H9 (cell line): ENCODE measurements around the gene TGFBI. TPM values are rescaled to one million over a fixed set of nuclear protein-coding genes. Genes with fewer than 3 reads are reported as not detected.

Source experiments
- DNase-seq: peaks from one replicate; pipeline ENCODE4 v3.0.0-alpha.2; 2017
- H2AFZ ChIP-seq: one replicate; pipeline ENCODE4 v1.6.1; 2013; ENCODE audit warnings: mild to moderate bottlenecking, low read length, control low read depth, moderate library complexity
- H2AK5ac ChIP-seq: 2 replicates; pipeline ENCODE4 v1.6.1; 2013; ENCODE audit warnings: low read length, control low read depth, mixed read lengths; ENCODE audit not compliant: insufficient read length
- H2BK120ac ChIP-seq: one replicate; pipeline ENCODE4 v1.6.1; 2013; ENCODE audit warnings: low read depth, mild to moderate bottlenecking, low read length, control low read depth, inconsistent platforms; ENCODE audit not compliant: poor library complexity, severe bottlenecking
- H2BK12ac ChIP-seq: 2 replicates; pipeline ENCODE4 v1.6.1; 2013; ENCODE audit warnings: low read length, control low read depth, mixed read lengths, low read depth; ENCODE audit not compliant: insufficient read length
- H2BK15ac ChIP-seq: 2 replicates; pipeline ENCODE4 v1.6.1; 2013; ENCODE audit warnings: low read depth, low read length, control low read depth
- H2BK20ac ChIP-seq: one replicate; pipeline ENCODE4 v1.6.1; 2013; ENCODE audit warnings: low read depth, mild to moderate bottlenecking, low read length, control low read depth, inconsistent platforms; ENCODE audit not compliant: poor library complexity, severe bottlenecking
- H2BK5ac ChIP-seq: 2 replicates; pipeline ENCODE4 v1.6.1; 2013; ENCODE audit warnings: low read length, control low read depth, mixed read lengths; ENCODE audit not compliant: insufficient read length
- H3K14ac ChIP-seq: 2 replicates; pipeline ENCODE4 v1.6.1; 2013; ENCODE audit warnings: low read length, control low read depth; ENCODE audit not compliant: insufficient read depth
- H3K18ac ChIP-seq: 2 replicates; pipeline ENCODE4 v1.6.1; 2013; ENCODE audit warnings: low read depth, mild to moderate bottlenecking, mixed read lengths, low read length, control low read depth; ENCODE audit not compliant: insufficient read length
- H3K23ac ChIP-seq: 2 replicates; pipeline ENCODE4 v1.6.1; 2013; ENCODE audit warnings: low read length, control low read depth, mixed read lengths, low read depth; ENCODE audit not compliant: insufficient read length
- H3K23me2 ChIP-seq: 2 replicates; pipeline ENCODE4 v1.6.1; 2013; ENCODE audit warnings: low read depth, mild to moderate bottlenecking, mixed read lengths, low read length, control low read depth; ENCODE audit not compliant: insufficient read length, poor library complexity, severe bottlenecking
- H3K27ac ChIP-seq: 2 replicates; pipeline ENCODE4 v1.5.1; 2013; ENCODE audit warnings: low read length, control low read depth, mixed read lengths, low read depth; ENCODE audit not compliant: insufficient read length
- H3K27me3 ChIP-seq: 2 replicates; pipeline ENCODE4 v1.6.1; 2013; ENCODE audit warnings: low read length, control low read depth, inconsistent platforms; ENCODE audit not compliant: insufficient read depth
- H3K4ac ChIP-seq: 2 replicates; pipeline ENCODE4 v1.6.1; 2013; ENCODE audit warnings: low read depth, mild to moderate bottlenecking, control low read depth, inconsistent platforms, low read length, moderate library complexity
- H3K4me1 ChIP-seq: 2 replicates; pipeline ENCODE4 v1.6.1; 2013; ENCODE audit warnings: low read length, control low read depth, inconsistent platforms; ENCODE audit not compliant: insufficient read depth
- H3K4me2 ChIP-seq: 2 replicates; pipeline ENCODE4 v1.6.1; 2013; ENCODE audit warnings: low read length, control low read depth, mixed read lengths; ENCODE audit not compliant: insufficient read length, insufficient read depth
- H3K56ac ChIP-seq: 2 replicates; pipeline ENCODE4 v1.6.1; 2013; ENCODE audit warnings: low read depth, mild to moderate bottlenecking, mixed read lengths, low read length, control low read depth; ENCODE audit not compliant: insufficient read length
- H3K79me1 ChIP-seq: 2 replicates; pipeline ENCODE4 v1.6.1; 2013; ENCODE audit warnings: low read depth, mild to moderate bottlenecking, moderate library complexity, low read length, control low read depth, inconsistent platforms; ENCODE audit not compliant: insufficient read depth, poor library complexity, severe bottlenecking
- H3K79me2 ChIP-seq: 2 replicates; pipeline ENCODE4 v1.6.1; 2013; ENCODE audit warnings: low read length, control low read depth, inconsistent platforms; ENCODE audit not compliant: insufficient read depth
- H3K9ac ChIP-seq: 2 replicates; pipeline ENCODE4 v1.6.1; 2013; ENCODE audit warnings: low read length, control low read depth, mixed read lengths; ENCODE audit not compliant: insufficient read length; ENCODE audit errors: extremely low read depth
- H3K9me3 ChIP-seq: one replicate; pipeline ENCODE4 v1.6.1; 2013; ENCODE audit warnings: low read depth, low read length, inconsistent platforms; ENCODE audit not compliant: control insufficient read depth
- H3T11ph ChIP-seq: one replicate; pipeline ENCODE4 v1.6.1; 2013; ENCODE audit warnings: mild to moderate bottlenecking, low read length, control low read depth, inconsistent platforms
- H4K20me1 ChIP-seq: one replicate; pipeline ENCODE4 v1.6.1; 2013; ENCODE audit not compliant: control insufficient read depth, insufficient read length, insufficient read depth
- H4K5ac ChIP-seq: 2 replicates; pipeline ENCODE4 v1.6.1; 2013; ENCODE audit warnings: low read depth, mild to moderate bottlenecking, mixed read lengths, low read length, control low read depth; ENCODE audit not compliant: insufficient read length
- H4K8ac ChIP-seq: replicated peaks from 2 replicates; pipeline ENCODE4 v1.6.1; 2013; ENCODE audit warnings: low read length, control low read depth, mixed read lengths, low read depth; ENCODE audit not compliant: insufficient read length
- H4K91ac ChIP-seq: 2 replicates; pipeline ENCODE4 v1.6.1; 2013; ENCODE audit warnings: low read depth, mild to moderate bottlenecking, moderate library complexity, mixed read lengths, low read length, control low read depth; ENCODE audit not compliant: insufficient read length
- H3K27ac Mint-ChIP-seq, 3 experiments: 2 replicates in 2 of 3; 3 replicates in 1 of 3; pipeline ENCODE4 v1.8.0; 2020 to 2021; ENCODE audit warnings: mixed read lengths in 3 of 3, mild to moderate bottlenecking in 1 of 3, moderate library complexity in 1 of 3
- H3K27me3 Mint-ChIP-seq: 2 replicates; pipeline ENCODE4 v1.8.0; 2021; ENCODE audit warnings: low read depth, mild to moderate bottlenecking, moderate library complexity, mixed read lengths
- H3K36me3 Mint-ChIP-seq, 3 experiments: 2 replicates in 2 of 3; 3 replicates in 1 of 3; pipeline ENCODE4 v1.8.0; 2020 to 2021; ENCODE audit warnings: low read depth in 3 of 3, mixed read lengths in 3 of 3; ENCODE audit not compliant: insufficient read depth in 1 of 3
- H3K4me1 Mint-ChIP-seq, 2 experiments: 2 replicates each; pipeline ENCODE4 v1.8.0; 2020; ENCODE audit warnings: mixed read lengths in 2 of 2
- H3K4me3 Mint-ChIP-seq, 2 experiments: 2 replicates in 1 of 2; 3 replicates in 1 of 2; pipeline ENCODE4 v1.8.0; 2020 to 2021; ENCODE audit warnings: mild to moderate bottlenecking in 2 of 2, mixed read lengths in 2 of 2, moderate library complexity in 1 of 2
- H3K9me3 Mint-ChIP-seq, 2 experiments: 2 replicates in 1 of 2; 3 replicates in 1 of 2; pipeline ENCODE4 v1.8.0; 2020; ENCODE audit warnings: mild to moderate bottlenecking in 2 of 2, mixed read lengths in 2 of 2, moderate library complexity in 1 of 2
- WGBS: extraction: QIAGEN DNeasy Blood & Tissue Kit; methylation state at CpG from one replicate; pipeline ENCODE4 v1.1.7; 2013; ENCODE audit warnings: missing lambda C conversion rate, low lambda C conversion rate, mixed read lengths; ENCODE audit not compliant: insufficient read length; ENCODE audit errors: extremely low coverage; 5-methylcytosine and 5-hydroxymethylcytosine counted together
- total RNA-seq: library from RNA; stranded (reverse); gene quantifications from 2 replicates; pipeline ENCODE4 v1.2.1, GENCODE V29; 2021
- TF ChIP-seq, protein P1 (sequence below): fragments of 200-600 bp; sonication (generic); conservative IDR thresholded peaks from 3 replicates; pipeline ENCODE4 v1.8.0; 2021; ENCODE audit warnings: antibody characterized with exemption, mild to moderate bottlenecking

The TGFBI gene
- total RNA-seq, 1 experiment from 2014 or later: 4.7 TPM

DNA sequence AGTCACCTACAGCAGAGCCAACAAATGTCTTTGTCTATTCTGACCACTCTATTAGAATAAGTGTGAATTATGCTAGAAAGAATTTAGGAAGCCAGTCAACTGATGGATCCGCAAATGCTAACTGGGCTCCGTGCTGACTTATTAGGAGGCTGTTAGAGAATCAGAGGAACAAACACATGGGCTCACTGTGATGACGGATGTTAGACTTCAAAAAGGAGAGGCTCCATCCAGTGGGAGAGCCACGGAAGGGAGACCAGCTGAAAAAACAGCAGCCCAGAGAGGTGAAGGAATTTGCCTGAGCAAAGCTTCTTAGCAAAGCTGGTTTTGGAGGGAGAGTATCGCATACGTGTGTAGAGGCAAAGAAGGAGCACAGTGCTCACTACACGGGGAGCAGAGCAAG lies 5.8 kb upstream of the TGFBI start:
- Mint-ChIP-seq H3K27ac (no peak overlapping the region), H3K27me3 (peaks cover 50% of the 10 kb centered on the region), H3K36me3 (no peaks in the 10 kb centered on the region), H3K9me3 (no peaks in the 10 kb centered on the region), H3K4me1 (peaks cover 0 to 5% of the 10 kb centered on the region in 2 experiments; a peak in 2 of 4 replicates), H3K4me3 (no peak overlapping the region)
- Histone ChIP-seq H3K9ac (no peak overlapping the region), H2BK120ac (no peak overlapping the region), H3K23me2 (no peaks in the 10 kb centered on the region), H3K4me1 (no peaks in the 10 kb centered on the region), H3K27ac (no peak overlapping the region), H2BK5ac (no peak overlapping the region), H3K18ac (no peak overlapping the region), H4K91ac (no peak overlapping the region), H2AK5ac (no peak overlapping the region), H2BK15ac (no peak overlapping the region), H3K4ac (no peak overlapping the region), H3K14ac (no peak overlapping the region), H3K4me2 (no peak overlapping the region), H3K79me2 (no peaks in the 10 kb centered on the region), H3K79me1 (no peaks in the 10 kb centered on the region), H4K20me1 (no peaks in the 10 kb centered on the region), H3K23ac (no peak overlapping the region), H2AFZ (no peak overlapping the region), H3K9me3 (no peaks in the 10 kb centered on the region), H2BK20ac (no peak overlapping the region), H4K5ac (no peak overlapping the region), H3K56ac (no peak overlapping the region), H2BK12ac (no peak overlapping the region), H4K8ac (no peak overlapping the region), H3K27me3 (peaks cover 6% of the 10 kb centered on the region; the same call in 1 of the 2 replicates), H3T11ph (no peak overlapping the region)
- TF ChIP-seq, protein P1, sequence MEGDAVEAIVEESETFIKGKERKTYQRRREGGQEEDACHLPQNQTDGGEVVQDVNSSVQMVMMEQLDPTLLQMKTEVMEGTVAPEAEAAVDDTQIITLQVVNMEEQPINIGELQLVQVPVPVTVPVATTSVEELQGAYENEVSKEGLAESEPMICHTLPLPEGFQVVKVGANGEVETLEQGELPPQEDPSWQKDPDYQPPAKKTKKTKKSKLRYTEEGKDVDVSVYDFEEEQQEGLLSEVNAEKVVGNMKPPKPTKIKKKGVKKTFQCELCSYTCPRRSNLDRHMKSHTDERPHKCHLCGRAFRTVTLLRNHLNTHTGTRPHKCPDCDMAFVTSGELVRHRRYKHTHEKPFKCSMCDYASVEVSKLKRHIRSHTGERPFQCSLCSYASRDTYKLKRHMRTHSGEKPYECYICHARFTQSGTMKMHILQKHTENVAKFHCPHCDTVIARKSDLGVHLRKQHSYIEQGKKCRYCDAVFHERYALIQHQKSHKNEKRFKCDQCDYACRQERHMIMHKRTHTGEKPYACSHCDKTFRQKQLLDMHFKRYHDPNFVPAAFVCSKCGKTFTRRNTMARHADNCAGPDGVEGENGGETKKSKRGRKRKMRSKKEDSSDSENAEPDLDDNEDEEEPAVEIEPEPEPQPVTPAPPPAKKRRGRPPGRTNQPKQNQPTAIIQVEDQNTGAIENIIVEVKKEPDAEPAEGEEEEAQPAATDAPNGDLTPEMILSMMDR: no peak
- no CpG with 5 or more reads among the region's 7 CpGs for WGBS
- DNase-seq: no peak
